GM12878 (cell line): ENCODE measurements around the gene SNAPC2. TPM values are rescaled to one million over a fixed set of nuclear protein-coding genes. Genes with fewer than 3 reads are reported as not detected.
A peak's percentile ranks its signal among the peaks of the same experiment; 100 is the strongest.

Experiments used
- ATAC-seq: fragments of 200-7000 bp; cut with Tn5 transposase; 3 replicates; pipeline ENCODE4 v1.9.1; 2020; ENCODE audit warnings: mild to moderate bottlenecking, moderate library complexity
- BruUV-seq: library from RNA; stranded (reverse); fragments of 400-500 nt; replicated peaks from 2 replicates; lab custom pipeline; 2021; lab: Mats Ljungman, UMichigan
- CTCF ChIA-PET: fragments of 300-600 bp; sonication (Branson Sonifier 250); formaldehyde crosslinking; extraction: SDS; loops from one replicate; lab custom pipeline; 2021; ENCODE audit warnings: inconsistent platforms; lab: Yijun Ruan, JAX
- POLR2A ChIA-PET: fragments of 350-600 bp; formaldehyde crosslinking; extraction: SDS; loops from one replicate; lab custom pipeline; 2021; ENCODE audit warnings: inconsistent platforms; lab: Charles Lee
- RAD21 ChIA-PET: fragments of 300-600 bp; sonication (Branson Sonifier 250); formaldehyde crosslinking; loops from one replicate; lab custom pipeline; 2023; ENCODE audit warnings: antibody characterized with exemption; ENCODE audit not compliant: unreplicated experiment; lab: Charles Lee
- SMC1A ChIA-PET: fragments of 300-600 bp; sonication (Branson Sonifier 250); formaldehyde crosslinking; loops from one replicate; lab custom pipeline; 2023; ENCODE audit not compliant: unreplicated experiment, uncharacterized antibody; lab: Charles Lee
- DNase-seq: peaks from one replicate; pipeline ENCODE4 v3.0.0-alpha.2; 2011; ENCODE audit warnings: low read depth, low spot score
- FAIRE-seq: peaks from 3 replicates; lab custom pipeline; 2011; peaks lifted over from hg19 to GRCh38; lab: Jason Lieb, UNC
- H2AFZ ChIP-seq: 2 replicates; pipeline ENCODE4 v1.6.0; 2011; ENCODE audit warnings: low read depth, low read length, control low read depth; ENCODE audit not compliant: control insufficient read depth
- H3K27ac ChIP-seq: 2 replicates; pipeline ENCODE4 v1.5.1; 2011; ENCODE audit warnings: control low read depth; ENCODE audit not compliant: control insufficient read depth, insufficient read depth
- H3K27me3 ChIP-seq, 2 experiments: replicated peaks in 1 of 2; 2 replicates each; pipeline versions ENCODE4 v1.6.0 to v1.6.1; 2011; ENCODE audit warnings: low read length in 1 of 2; ENCODE audit not compliant: control insufficient read depth in 2 of 2, insufficient read depth in 2 of 2
- H3K36me3 ChIP-seq, 2 experiments: 2 replicates each; pipeline ENCODE4 v1.5.1; 2011; ENCODE audit warnings: low read length in 1 of 2; ENCODE audit not compliant: control insufficient read depth in 2 of 2, insufficient read depth in 2 of 2
- H3K4me1 ChIP-seq: 2 replicates; pipeline ENCODE4 v1.6.1; 2011; ENCODE audit warnings: mild to moderate bottlenecking, low read length, moderate library complexity, mixed read lengths; ENCODE audit not compliant: control insufficient read depth, insufficient read depth
- H3K4me2 ChIP-seq: 2 replicates; pipeline ENCODE4 v1.6.0; 2011; ENCODE audit warnings: control low read depth; ENCODE audit not compliant: control insufficient read depth, insufficient read depth
- H3K4me3 ChIP-seq: fragments of 200-600 bp; sonication (generic); 2 replicates; pipeline ENCODE4 v1.5.1; 2016
- H3K79me2 ChIP-seq: 2 replicates; pipeline ENCODE4 v1.6.0; 2011; ENCODE audit warnings: low read length; ENCODE audit not compliant: control insufficient read depth, insufficient read depth
- H3K9ac ChIP-seq: 2 replicates; pipeline ENCODE4 v1.8.0; 2011; ENCODE audit warnings: low read length, control low read depth, mixed read lengths; ENCODE audit not compliant: control insufficient read depth, insufficient read depth
- H3K9me3 ChIP-seq: replicated peaks from 3 replicates; pipeline ENCODE4 v1.5.1; 2011; ENCODE audit warnings: mild to moderate bottlenecking, low read length; ENCODE audit not compliant: control insufficient read depth, insufficient read depth
- H4K20me1 ChIP-seq: 2 replicates; pipeline ENCODE4 v1.6.0; 2011; ENCODE audit not compliant: control insufficient read depth, insufficient read depth
- CTCF ChIP-seq, 3 experiments: IDR thresholded peaks in 2 of 3; conservative IDR thresholded peaks in 1 of 3; 2 replicates each; pipeline ENCODE4 v1.5.1; 2011; ENCODE audit warnings: low read depth in 3 of 3, low read length in 3 of 3, mild to moderate bottlenecking in 3 of 3, control low read depth in 2 of 3, moderate library complexity in 2 of 3, inconsistent platforms in 1 of 3, mixed read lengths in 1 of 3; ENCODE audit not compliant: control insufficient read depth in 2 of 3, insufficient read depth in 1 of 3; ENCODE audit errors: extremely low read depth in 1 of 3
- POLR2A ChIP-seq: IDR thresholded peaks from 2 replicates; pipeline ENCODE4 v1.6.1; 2011; ENCODE audit warnings: low read depth, mild to moderate bottlenecking, low read length
- WGBS: methylation state at CpG from one replicate; pipeline ENCODE4 v1.1.6; 2016; ENCODE audit warnings: low lambda C conversion rate; ENCODE audit not compliant: insufficient replicate concordance, insufficient coverage; ENCODE audit errors: missing lambda C conversion rate; 5-methylcytosine and 5-hydroxymethylcytosine counted together
- in situ Hi-C: fragments of 300-500 bp; cut with MboI; formaldehyde crosslinking; loops from 9 replicates; pipeline ENCODE4 v1.14.3; 2018; ENCODE audit warnings: mixed read lengths
- intact Hi-C: fragments of 100-400 bp; cut with micrococcal nuclease; formaldehyde crosslinking; loops from one replicate; pipeline ENCODE4 v1.14.2; 2022; ENCODE audit not compliant: unreplicated experiment
- polyA plus RNA-seq, 11 experiments: library from polyadenylated mRNA; depleted of rRNA in 4 of 11; unstranded in 6 of 11; stranded (reverse) in 5 of 11; fragments of >200 nt; fragmentation: Nextera tagmentation in 4 of 11; fragmentation: Illumina TruSeq in 1 of 11; extraction: Ambion mirVana in 4 of 11; extraction: Trizol in 1 of 11; gene quantifications; 1 replicate in 1 of 11; 2 replicates in 10 of 11; pipeline versions ENCODE4 v1.2.1 to v1.2.3, GENCODE V29; 2011 to 2016; ENCODE audit warnings: inconsistent platforms in 2 of 11, missing spikeins in 2 of 11, low read depth in 1 of 11
- total RNA-seq, 4 experiments: library from RNA; depleted of rRNA in 3 of 4; stranded (reverse); fragments of >200 nt in 3 of 4; fragmentation: Illumina TruSeq in 1 of 4; extraction: Trizol in 1 of 4; gene quantifications; 2 replicates each; pipeline versions ENCODE4 v1.2.1 to v1.2.3, GENCODE V29; 2013 to 2021

Gene SNAPC2
- total and polyA plus RNA-seq, 10 of the 15 experiments (the other 5 are each of a cell fraction or from before 2014, with no cell fraction given): 0.19 to 20.8 (median 12.6) TPM

GRCh38 chr19:7912144-7912696 is 7.9 kb upstream of the SNAPC2 start:
- Histone ChIP-seq H3K27me3 (peaks cover 4 to 5% of the 10 kb centered on the region in 2 experiments; a peak in 3 of 4 replicates), H3K27ac (no peak overlapping the region), H2AFZ (no peak overlapping the region), H3K9me3 (no peaks in the 10 kb centered on the region), H3K36me3 (peaks cover 0 to 15% of the 10 kb centered on the region in 2 experiments; a peak in 3 of 4 replicates), H3K4me1 (no peaks in the 10 kb centered on the region), H4K20me1 (no peaks in the 10 kb centered on the region), H3K4me3 (no peak overlapping the region), H3K9ac (no peak overlapping the region), H3K79me2 (peaks cover 3% of the 10 kb centered on the region), H3K4me2 (no peak overlapping the region)
- in situ Hi-C loops: no loop called here
- ATAC-seq: no peak
- ChIA-PET POLR2A (no interaction called here), SMC1A (no interaction called here), CTCF (no interaction called here), RAD21 (interaction anchor here (0.6 to 1.2 kb wide), 3 partner anchors 8 to 616 kb away, joined by 3 to 4 read pairs (median 3); partner anchors contain the start of gene SNAPC2)
- no TSS peak for BruUV-seq
- intact Hi-C loops: no loop called here
- DNase-seq: no peak
- 0 out of 2 replicates have a peak, but pooled peaks have one; percentile 6 for TF ChIP-seq POLR2A
- TF ChIP-seq CTCF (IDR thresholded peaks at IDR 0.05 in 2 of 3, conservative IDR thresholded peaks at IDR 0.05 in 1 of 3; ENCODE audit: control insufficient read depth in 2 of 3, extremely low read depth in 1 of 3, insufficient read depth in 1 of 3, low read depth in 3 of 3, low read length in 3 of 3): no peak
- FAIRE-seq: no peak
- 94% methylated on average over 18 of the region's 31 CpGs for WGBS
